Activated T-helper 17 cell treated with anti-CD3 and anti-CD28 coated beads, Interleukin-2, amount 50 U/mL, for 72 hours (primary cell): ENCODE results near the gene NKAIN4. TPM values are rescaled to one million over a fixed set of nuclear protein-coding genes. Genes with fewer than 3 reads are reported as not detected.

Experiments used
- ATAC-seq: fragments of 150-1000 bp; cut with Tn5 transposase; replicated peaks from 2 replicates; pipeline ENCODE4 v1.10.0; 2021; ENCODE audit warnings: mild to moderate bottlenecking, moderate library complexity
- H3K27ac Mint-ChIP-seq: one replicate; pipeline ENCODE4 v1.8.0; 2022; ENCODE audit warnings: mixed read lengths
- H3K27me3 Mint-ChIP-seq: one replicate; pipeline ENCODE4 v1.8.0; 2022; ENCODE audit warnings: mixed read lengths
- H3K36me3 Mint-ChIP-seq: one replicate; pipeline ENCODE4 v1.8.0; 2022; ENCODE audit warnings: low read depth, mild to moderate bottlenecking, mixed read lengths
- H3K4me1 Mint-ChIP-seq: one replicate; pipeline ENCODE4 v1.8.0; 2022; ENCODE audit warnings: mixed read lengths
- H3K4me3 Mint-ChIP-seq: one replicate; pipeline ENCODE4 v1.8.0; 2022; ENCODE audit warnings: mild to moderate bottlenecking, mixed read lengths
- H3K9me3 Mint-ChIP-seq: one replicate; pipeline ENCODE4 v1.8.0; 2022; ENCODE audit warnings: mixed read lengths
- total RNA-seq, 2 donors: library from RNA; stranded (reverse); gene quantifications; one replicate each; pipeline ENCODE4 v1.2.3, GENCODE V29; 2022

NKAIN4 gene
- total RNA-seq, 2 donors from 2014 or later = not detected

DNA sequence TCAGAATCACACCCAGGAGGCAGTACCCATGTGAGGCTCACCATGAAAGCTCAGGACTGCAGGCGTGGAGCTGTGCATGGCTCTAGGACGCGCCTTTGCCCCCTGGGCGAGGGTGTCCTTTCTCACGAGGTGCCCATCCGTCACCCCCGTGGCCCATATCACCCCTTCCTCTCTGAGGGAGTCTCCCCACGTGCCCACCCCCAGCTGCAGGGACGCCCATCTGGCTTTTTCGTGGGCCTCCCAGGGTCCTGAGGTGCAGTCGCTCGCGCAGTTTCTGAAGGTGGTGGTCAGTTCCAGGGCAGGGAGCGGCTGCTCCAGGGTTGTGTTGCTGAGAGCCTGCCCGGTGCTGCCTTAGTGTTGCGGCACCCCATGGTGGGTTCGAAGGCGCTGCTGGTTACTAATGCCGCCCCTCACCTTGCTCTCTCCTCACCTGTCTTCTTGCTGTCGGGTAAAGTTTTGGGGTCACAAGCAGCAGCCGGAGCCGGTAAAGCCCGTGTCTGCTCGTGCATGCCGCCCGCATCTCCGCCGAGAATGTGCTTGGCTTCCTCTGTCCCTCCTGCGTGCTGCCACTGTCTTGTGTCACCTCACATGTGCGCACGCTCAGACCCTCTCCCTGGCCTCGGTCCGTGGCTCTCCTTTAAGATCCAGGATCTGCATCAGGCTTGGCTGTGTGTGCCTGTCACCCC is 29.3 kb upstream of the NKAIN4 start:
- Mint-ChIP-seq H3K4me3 (peak overlapping the region; percentile 68), H3K27ac (peak overlapping the region; percentile 77), H3K36me3 (peaks cover 38% of the 10 kb centered on the region), H3K4me1 (no peaks in the 10 kb centered on the region), H3K27me3 (no peaks in the 10 kb centered on the region), H3K9me3 (no peaks in the 10 kb centered on the region)
- ATAC-seq = peak; percentile 30

DNA sequence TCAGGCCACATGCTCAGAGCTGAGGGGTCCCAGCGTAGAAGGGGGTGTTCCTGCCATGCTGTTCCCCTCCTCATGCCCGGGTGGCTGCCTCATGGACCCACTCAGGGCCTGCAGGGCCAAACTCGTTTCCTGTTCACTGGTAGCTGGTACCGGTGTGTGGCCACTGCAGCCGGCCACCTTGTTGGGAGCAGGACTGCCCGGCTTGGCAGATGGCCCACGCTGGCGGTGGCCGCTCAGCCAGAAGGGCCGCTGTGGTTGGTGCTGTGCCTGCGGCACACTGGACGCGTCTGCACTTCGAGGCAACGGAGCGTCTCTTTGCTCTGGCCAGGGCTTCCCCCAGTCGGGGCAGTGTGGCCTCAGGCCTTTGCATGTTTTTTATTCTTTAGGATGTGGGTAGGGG is 28.7 kb upstream of the NKAIN4 start:
- H3K27ac Mint-ChIP-seq = no peak overlapping the region

DNA sequence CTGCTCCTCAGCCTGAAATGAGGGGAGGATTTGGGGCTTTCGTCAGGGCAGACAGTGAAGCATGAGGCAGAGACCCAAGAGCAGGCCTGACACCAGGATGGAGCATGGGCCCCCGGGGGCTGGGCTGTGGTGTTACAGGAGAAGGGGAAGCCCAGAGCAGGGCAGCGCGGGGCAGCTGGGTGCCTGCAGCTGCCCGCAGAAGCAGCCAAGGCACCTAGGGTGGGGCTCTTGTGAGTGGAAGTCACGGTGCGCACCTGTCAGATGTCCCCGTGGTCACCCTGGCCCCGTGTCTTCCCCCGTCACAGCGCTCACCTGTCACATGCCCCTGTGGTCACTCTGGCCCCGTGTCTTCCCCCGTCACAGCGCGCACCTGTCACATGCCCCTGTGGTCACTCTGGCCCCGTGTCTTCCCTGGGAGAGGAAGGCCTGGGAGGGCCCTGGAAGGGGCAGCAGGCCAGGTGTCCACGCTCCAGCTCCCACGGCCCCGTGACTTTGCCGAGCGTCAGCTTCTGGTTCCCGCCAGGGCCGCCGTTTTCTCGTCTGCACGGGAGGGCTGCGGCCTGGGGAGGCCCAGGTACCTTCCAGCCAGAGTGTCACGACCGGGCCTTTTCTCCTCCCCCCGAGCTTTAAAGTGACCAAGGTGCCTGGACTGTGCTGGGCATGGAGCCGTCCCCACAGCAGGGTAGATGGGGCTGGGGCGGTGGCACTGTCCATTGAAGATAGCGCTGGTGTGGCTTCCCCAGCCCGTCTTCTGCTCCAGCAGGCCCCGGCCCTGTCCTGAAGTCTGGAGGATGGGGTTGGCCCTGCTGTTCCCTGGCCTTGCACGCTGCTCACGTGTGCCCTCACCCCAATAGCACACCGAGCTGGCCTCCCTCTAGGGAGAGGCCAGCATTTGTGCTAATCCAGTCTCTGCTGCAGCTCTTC is 27.7 kb upstream of the NKAIN4 start:
- Mint-ChIP-seq H3K4me3 (no peak overlapping the region), H3K27me3 (no peaks in the 10 kb centered on the region), H3K4me1 (no peaks in the 10 kb centered on the region), H3K9me3 (no peaks in the 10 kb centered on the region), H3K27ac (no peak overlapping the region), H3K36me3 (peaks cover 48% of the 10 kb centered on the region)
- ATAC-seq = no peak

More for the DNA sequence above, 28.7 kb upstream of the NKAIN4 start:
- H3K27me3 Mint-ChIP-seq = no peaks in the 10 kb centered on the region
- H3K36me3 Mint-ChIP-seq = peaks cover 39% of the 10 kb centered on the region
- no peak for ATAC-seq
- no peaks in the 10 kb centered on the region for H3K9me3 Mint-ChIP-seq
- no peak overlapping the region for H3K4me3 Mint-ChIP-seq
- no peaks in the 10 kb centered on the region for H3K4me1 Mint-ChIP-seq

DNA sequence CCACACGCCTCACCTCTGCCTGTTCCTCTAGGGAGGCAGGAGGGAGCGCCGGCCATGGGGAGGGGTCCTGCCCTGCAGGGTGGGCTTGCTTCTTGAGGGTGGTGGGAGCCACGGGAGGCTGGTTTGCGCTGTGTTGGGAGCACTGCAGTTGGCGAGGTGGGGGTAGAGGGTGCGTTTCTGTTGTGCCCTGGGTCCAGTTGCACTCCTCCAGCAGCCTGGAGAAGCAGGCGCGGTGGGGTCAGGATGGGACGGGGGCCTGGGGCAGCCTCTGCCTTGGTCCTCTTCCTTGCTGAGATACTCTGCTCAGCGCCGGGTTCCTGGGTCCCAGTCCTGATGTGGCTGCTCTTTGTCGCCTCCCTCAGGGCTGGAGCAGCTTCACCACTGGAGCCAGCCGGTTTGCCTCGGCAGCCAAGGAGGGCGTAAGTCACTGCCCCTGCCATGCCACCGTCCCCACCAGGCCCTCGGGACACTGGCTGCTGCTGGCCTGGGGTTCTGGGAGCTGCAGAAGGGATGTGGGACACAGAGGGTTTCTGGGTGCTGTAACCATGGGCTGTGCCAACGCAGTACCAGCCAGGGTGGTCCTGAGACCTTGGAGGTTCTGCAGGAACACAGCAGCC is 26.8 kb upstream of the NKAIN4 start:
- no peak for ATAC-seq

DNA sequence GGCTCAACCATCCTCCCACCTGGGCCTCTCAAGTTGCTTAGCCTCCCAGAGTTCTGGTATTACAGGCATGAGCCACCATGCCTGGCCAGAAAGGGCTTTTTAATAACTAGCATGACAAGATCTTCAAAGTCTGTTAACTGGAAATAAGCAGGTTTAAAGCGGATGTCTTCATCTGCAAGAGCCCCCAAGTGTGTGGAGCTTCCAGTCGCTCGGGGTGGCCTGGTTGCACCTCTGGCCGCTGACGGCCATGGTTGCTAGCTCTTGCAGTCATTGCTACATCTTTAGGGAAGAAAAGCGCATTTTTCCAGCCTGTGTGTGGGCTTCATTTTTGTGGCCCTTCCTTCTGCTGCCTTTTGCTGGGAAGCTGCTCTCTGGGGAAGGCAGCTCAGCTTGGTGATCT is 26.1 kb upstream of the NKAIN4 start:
- H3K4me3 Mint-ChIP-seq = no peak overlapping the region
- H3K27me3 Mint-ChIP-seq = no peaks in the 10 kb centered on the region
- no peak overlapping the region for H3K27ac Mint-ChIP-seq
- peaks cover 51% of the 10 kb centered on the region for H3K36me3 Mint-ChIP-seq
- H3K9me3 Mint-ChIP-seq = no peaks in the 10 kb centered on the region
- H3K4me1 Mint-ChIP-seq = no peaks in the 10 kb centered on the region
- no peak for ATAC-seq

More for the DNA sequence above, 26.8 kb upstream of the NKAIN4 start:
- Mint-ChIP-seq H3K36me3 (peaks cover 57% of the 10 kb centered on the region), H3K27me3 (no peaks in the 10 kb centered on the region), H3K27ac (no peak overlapping the region), H3K4me3 (no peak overlapping the region), H3K9me3 (no peaks in the 10 kb centered on the region), H3K4me1 (no peaks in the 10 kb centered on the region)

DNA sequence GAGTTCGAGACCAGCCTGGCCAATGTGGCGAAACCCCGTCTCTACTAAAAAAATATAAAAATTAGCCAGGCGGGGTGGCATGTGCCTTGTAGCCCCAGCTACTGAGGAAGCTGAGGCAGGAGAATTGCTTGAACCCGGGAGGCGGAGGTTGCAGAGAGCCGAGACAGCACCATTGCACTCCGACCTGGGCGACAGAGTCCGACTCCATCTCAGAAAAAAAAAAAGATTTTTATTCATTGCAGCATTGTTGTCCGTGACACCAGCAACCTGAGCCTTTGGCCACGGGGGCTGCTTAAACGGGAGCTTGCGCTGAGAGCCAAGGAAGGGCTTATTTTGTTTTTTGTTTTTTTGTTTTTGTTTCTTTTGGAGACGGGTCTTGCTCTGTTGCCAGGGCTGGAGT is 25.7 kb upstream of the NKAIN4 start:
- H3K9me3 Mint-ChIP-seq = no peaks in the 10 kb centered on the region
- H3K27ac Mint-ChIP-seq = no peak overlapping the region
- H3K36me3 Mint-ChIP-seq = peaks cover 50% of the 10 kb centered on the region
- H3K4me1 Mint-ChIP-seq = no peaks in the 10 kb centered on the region
- ATAC-seq = no peak
- H3K27me3 Mint-ChIP-seq = no peaks in the 10 kb centered on the region
- no peak overlapping the region for H3K4me3 Mint-ChIP-seq

DNA sequence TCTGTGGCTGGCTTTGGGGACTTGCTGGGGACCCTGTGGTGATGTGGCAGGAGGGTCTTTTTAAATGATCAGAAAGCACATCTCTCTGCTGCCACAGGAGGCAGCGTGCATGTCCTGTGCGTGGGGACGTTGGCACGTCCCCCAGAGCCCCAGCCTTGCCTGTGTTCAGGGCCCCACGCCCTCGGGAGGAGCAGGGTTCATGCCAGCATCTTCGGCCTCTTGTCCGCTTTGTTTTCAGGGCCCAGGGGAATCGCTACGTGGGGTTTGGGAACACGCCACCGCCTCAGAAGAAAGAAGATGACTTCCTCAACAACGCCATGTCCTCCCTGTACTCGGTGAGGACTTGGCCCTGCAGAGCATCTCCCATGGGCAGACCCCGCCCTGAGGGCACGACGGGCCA is 24.4 kb upstream of the NKAIN4 start:
- H3K4me3 Mint-ChIP-seq = no peak overlapping the region
- no peaks in the 10 kb centered on the region for H3K9me3 Mint-ChIP-seq
- peaks cover 50% of the 10 kb centered on the region for H3K36me3 Mint-ChIP-seq
- H3K27ac Mint-ChIP-seq = no peak overlapping the region
- peaks cover 3% of the 10 kb centered on the region for H3K4me1 Mint-ChIP-seq
- no peaks in the 10 kb centered on the region for H3K27me3 Mint-ChIP-seq
- no peak for ATAC-seq

DNA sequence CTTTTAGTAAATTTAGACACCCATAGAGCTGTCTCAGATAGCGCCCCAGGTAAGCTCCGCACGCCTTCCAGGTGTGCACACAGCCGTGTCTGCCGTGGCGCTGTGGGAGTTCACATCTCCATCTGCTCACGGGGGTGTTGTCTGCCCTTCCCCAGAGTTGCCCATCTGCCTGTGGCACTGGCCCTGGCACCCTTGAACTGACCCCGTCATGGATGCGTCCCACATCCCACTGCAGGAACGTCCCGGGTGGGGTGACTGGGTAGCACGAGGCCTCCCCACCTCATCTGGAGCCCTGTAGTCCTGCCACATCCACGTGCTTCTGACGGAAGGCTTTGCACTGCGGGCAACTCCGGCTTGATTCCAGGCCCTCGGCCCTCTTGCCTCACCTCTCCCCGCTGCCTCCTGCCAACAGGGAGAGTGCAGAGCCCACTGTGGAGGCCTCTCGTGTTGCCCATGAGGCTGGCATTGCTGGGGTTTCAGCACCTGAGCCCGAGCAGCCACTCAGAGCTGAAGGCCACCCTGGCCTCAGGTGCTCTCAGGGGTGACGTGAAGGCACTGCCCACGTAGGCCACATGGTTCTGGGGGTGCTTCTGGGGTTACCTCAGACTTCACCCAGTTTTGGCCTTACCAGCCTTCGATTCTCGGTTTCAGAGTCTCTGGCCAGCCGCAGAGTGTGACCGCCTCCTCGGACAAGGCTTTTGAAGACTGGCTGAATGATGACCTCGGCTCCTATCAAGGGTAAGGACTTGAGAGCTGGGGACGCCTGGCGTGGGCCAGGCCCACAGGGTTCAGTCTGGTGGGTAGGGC is 23.4 kb upstream of the NKAIN4 start:
- Mint-ChIP-seq H3K4me1 (peaks cover 6% of the 10 kb centered on the region), H3K27ac (no peak overlapping the region), H3K36me3 (peaks cover 50% of the 10 kb centered on the region), H3K9me3 (no peaks in the 10 kb centered on the region), H3K4me3 (no peak overlapping the region), H3K27me3 (no peaks in the 10 kb centered on the region)
- ATAC-seq = no peak

DNA sequence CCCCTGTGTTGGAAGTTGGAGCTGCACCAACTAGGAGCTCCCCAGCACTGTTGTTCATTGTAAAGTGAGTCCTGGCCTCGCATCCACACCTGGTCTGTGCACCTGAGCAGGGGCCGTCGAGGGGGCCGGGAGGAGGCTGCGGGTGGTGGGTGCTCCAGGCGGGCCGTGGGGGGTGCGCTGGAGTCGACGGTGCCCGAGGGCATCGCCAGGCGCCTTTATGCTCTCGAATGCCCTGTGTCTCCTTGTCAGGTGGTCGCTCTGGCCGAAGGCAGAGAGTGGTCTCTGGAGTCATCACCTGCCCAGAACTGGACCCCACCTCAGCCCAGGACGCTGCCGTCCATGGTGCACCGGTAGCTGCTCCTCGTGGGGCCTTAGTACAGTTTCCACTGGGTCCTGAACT is 22.7 kb upstream of the NKAIN4 start:
- no peaks in the 10 kb centered on the region for H3K9me3 Mint-ChIP-seq
- H3K4me3 Mint-ChIP-seq = no peak overlapping the region
- peaks cover 6% of the 10 kb centered on the region for H3K4me1 Mint-ChIP-seq
- ATAC-seq = no peak
- peaks cover 50% of the 10 kb centered on the region for H3K36me3 Mint-ChIP-seq
- no peak overlapping the region for H3K27ac Mint-ChIP-seq
- no peaks in the 10 kb centered on the region for H3K27me3 Mint-ChIP-seq

DNA sequence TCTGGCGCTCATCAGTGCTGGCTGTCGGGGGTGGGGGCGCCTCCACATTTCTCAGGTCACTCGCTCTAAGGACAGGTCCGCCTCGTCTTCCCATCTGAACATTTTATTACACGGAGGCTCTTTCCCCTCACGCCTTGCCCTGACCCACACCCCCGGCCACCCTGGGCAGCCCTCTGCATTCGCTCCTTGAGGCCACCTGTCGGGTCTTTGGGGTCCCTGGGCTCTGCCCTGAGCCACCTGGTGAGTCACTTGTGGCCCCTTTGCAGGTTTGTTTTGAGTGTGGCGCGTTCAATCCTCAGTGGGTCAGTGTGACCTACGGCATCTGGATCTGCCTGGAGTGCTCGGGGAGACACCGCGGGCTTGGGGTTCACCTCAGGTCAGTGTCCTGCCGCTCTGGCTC is 21.6 kb upstream of the NKAIN4 start:
- no peak overlapping the region for H3K4me3 Mint-ChIP-seq
- peaks cover 11% of the 10 kb centered on the region for H3K4me1 Mint-ChIP-seq

DNA sequence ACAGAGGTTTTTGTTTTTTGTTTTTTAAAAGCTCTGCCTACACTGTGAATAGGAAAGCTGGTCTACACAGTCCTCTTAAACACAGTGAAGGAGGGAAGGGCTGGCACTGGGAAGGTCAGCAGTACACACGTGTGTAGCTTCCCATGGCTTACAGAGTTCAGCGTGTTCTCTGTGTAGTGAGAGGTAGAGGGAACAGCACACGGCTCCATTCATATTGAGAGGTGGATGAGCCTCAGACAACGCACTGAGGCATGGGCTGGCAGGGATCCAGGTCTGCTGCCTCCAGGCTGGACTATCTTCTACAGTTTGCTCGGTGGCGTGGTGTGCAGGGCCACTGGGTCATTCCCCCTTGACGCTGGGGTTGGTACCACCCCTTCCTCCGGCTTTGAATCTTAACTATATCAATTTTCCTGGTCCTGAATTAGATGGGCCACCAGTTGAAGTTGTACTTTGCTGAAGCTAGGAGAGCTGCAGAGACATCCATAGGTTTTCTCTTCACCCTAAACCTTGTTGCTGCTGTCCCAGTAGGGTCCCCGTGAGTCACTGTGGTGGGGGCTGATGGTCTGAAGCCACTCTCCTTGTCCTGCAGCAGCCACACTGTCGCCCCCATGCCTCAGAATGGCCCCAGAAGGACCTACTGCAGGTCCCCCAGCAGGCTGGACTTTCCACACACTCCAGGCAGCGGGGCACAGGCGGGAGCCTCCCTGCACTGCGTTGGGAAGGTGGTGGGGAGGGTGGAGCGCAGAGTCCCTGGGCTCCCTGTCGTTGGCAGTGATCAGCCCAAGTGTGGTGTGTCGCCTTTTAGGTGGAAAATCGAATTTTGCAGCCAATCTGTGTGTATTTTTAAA is 20.3 kb upstream of the NKAIN4 start:
- H3K27me3 Mint-ChIP-seq = no peaks in the 10 kb centered on the region
- ATAC-seq = no peak
- peaks cover 11% of the 10 kb centered on the region for H3K4me1 Mint-ChIP-seq
- peaks cover 37% of the 10 kb centered on the region for H3K36me3 Mint-ChIP-seq
- peak overlapping the region; percentile 91 for H3K4me3 Mint-ChIP-seq
- peak overlapping the region; percentile 54 for H3K27ac Mint-ChIP-seq
- no peaks in the 10 kb centered on the region for H3K9me3 Mint-ChIP-seq

More for the DNA sequence above, 21.6 kb upstream of the NKAIN4 start:
- Mint-ChIP-seq H3K27ac (no peak overlapping the region), H3K9me3 (no peaks in the 10 kb centered on the region), H3K27me3 (no peaks in the 10 kb centered on the region), H3K36me3 (peaks cover 49% of the 10 kb centered on the region)
- ATAC-seq = no peak

DNA sequence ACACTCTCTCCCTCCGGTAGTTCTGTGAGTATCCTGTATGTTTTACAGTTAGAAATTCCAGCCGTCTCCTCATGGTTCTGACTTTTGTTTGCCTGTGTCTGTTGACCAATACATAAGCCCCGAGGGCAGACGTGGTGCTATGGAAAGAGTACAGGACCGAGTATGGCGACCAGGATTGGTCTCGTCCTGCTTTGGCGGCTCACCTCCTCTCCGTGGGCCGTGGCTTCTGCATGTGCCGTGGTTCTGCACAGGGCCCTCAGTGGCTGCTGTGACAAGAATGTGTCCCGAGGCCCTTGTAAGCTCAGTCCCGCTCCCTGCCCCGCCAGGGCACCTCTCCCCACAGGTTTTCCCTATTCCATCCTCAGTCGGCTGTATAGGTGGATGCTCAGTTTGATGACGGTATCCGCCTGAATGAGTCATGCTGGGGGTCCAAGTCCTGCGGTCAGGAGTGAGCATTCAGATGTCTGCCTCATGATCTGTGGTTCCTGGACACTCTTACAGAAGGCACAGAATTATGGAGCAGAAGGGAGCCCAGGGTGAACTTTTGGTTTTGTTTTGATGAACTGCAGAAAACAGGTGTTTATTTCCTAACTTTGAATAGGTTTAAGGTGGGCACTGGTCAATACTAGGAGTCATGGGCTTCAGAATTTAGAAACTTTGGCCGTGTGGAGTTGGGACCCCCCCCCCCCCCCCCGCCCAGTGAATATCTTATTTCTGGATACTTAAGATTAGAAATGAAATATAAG is 19.5 kb upstream of the NKAIN4 start:
- ATAC-seq = no peak
- Mint-ChIP-seq H3K27me3 (no peaks in the 10 kb centered on the region), H3K27ac (peak overlapping the region; percentile 95), H3K4me3 (peak overlapping the region; percentile 91), H3K9me3 (no peaks in the 10 kb centered on the region), H3K4me1 (peaks cover 11% of the 10 kb centered on the region), H3K36me3 (peaks cover 29% of the 10 kb centered on the region)

DNA sequence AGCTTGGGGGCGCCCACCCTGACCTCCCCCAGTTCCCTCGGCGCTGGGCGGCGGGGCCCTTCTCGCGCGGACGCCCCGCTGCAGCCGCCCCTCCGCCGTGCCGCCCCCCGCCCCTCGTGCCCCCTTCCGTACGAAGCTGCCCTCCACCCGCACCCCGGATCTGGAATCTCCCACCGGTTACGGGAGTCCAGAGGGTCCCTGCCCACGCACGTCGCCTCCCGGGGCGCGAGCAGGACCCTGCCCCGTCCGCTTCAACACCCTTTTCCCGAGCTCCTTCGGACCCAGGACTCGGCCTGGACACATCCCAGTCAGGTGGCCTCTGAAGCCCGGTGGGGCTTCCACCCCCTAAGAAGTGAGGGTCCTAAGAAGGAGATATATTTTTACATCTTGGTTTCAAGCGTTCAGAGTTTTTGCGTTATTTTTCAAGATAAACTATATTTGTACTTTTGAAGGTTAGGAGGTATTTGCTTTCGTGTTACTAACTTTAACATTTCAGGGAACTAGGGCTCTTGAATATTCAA is 18.9 kb upstream of the NKAIN4 start:
- Mint-ChIP-seq H3K9me3 (no peaks in the 10 kb centered on the region), H3K36me3 (peaks cover 22% of the 10 kb centered on the region), H3K27ac (peak overlapping the region; percentile 95), H3K27me3 (no peaks in the 10 kb centered on the region), H3K4me3 (peak overlapping the region; percentile 91), H3K4me1 (peaks cover 11% of the 10 kb centered on the region)
- no peak for ATAC-seq
